Karpas-422 (cell line): ENCODE data around the gene ERVW-1. TPM values are rescaled to one million over a fixed set of nuclear protein-coding genes. Genes with fewer than 3 reads are reported as not detected.
"Not testable (repeated sequence)": the region's sequence is repeated elsewhere in the genome, so short reads cannot be mapped to it uniquely, and the experiment has no call there.

Experiments
- DNase-seq: peaks from one replicate; pipeline ENCODE4 v3.0.0-alpha.2; 2015
- H2AFZ ChIP-seq: fragments of 200-600 bp; sonication (generic); 2 replicates; pipeline ENCODE4 v1.6.1; 2014; ENCODE audit warnings: antibody characterized with exemption, low read length, mixed read lengths
- H3K27ac ChIP-seq: fragments of 200-600 bp; sonication (generic); 2 replicates; pipeline ENCODE4 v1.5.1; 2014; ENCODE audit warnings: mild to moderate bottlenecking, low read length, moderate library complexity
- H3K27me3 ChIP-seq: fragments of 200-600 bp; sonication (generic); 2 replicates; pipeline ENCODE4 v1.6.1; 2014; ENCODE audit warnings: low read length, mixed read lengths
- H3K36me3 ChIP-seq: fragments of 200-600 bp; sonication (generic); 2 replicates; pipeline ENCODE4 v1.6.1; 2014; ENCODE audit warnings: low read length, mixed read lengths; ENCODE audit not compliant: insufficient read depth
- H3K4me1 ChIP-seq: fragments of 200-600 bp; sonication (generic); 2 replicates; pipeline ENCODE4 v1.6.1; 2014; ENCODE audit warnings: mild to moderate bottlenecking, low read length, mixed read lengths
- H3K4me2 ChIP-seq: fragments of 200-600 bp; sonication (generic); 2 replicates; pipeline ENCODE4 v1.6.1; 2014; ENCODE audit warnings: low read length, low read depth, mild to moderate bottlenecking; ENCODE audit not compliant: poor library complexity, severe bottlenecking
- H3K4me3 ChIP-seq: fragments of 200-600 bp; sonication (generic); 2 replicates; pipeline ENCODE4 v1.5.1; 2014; ENCODE audit warnings: mild to moderate bottlenecking, antibody characterized with exemption, low read length, mixed read lengths
- H3K79me2 ChIP-seq: fragments of 200-600 bp; sonication (generic); 2 replicates; pipeline ENCODE4 v1.6.1; 2014; ENCODE audit warnings: mild to moderate bottlenecking, low read length, mixed read lengths
- H3K9ac ChIP-seq: fragments of 200-600 bp; sonication (generic); 2 replicates; pipeline ENCODE4 v1.6.0; 2014; ENCODE audit warnings: low read length
- H3K9me2 ChIP-seq: fragments of 200-600 bp; sonication (generic), shearing (Covaris generic); replicated peaks from 2 replicates; pipeline ENCODE4 v1.6.0; 2014; ENCODE audit warnings: mild to moderate bottlenecking, low read length, moderate library complexity; ENCODE audit not compliant: insufficient read depth
- H3K9me3 ChIP-seq: fragments of 300-700, 200-600 bp; sonication (generic); 2 replicates; pipeline ENCODE4 v1.6.1; 2014; ENCODE audit warnings: low read length, mixed read lengths
- H4K20me1 ChIP-seq: fragments of 200-600 bp; sonication (generic); 2 replicates; pipeline ENCODE4 v1.6.1; 2014; ENCODE audit warnings: mild to moderate bottlenecking, antibody characterized with exemption, low read length, low read depth; ENCODE audit not compliant: insufficient read depth
- total RNA-seq: library from RNA; depleted of rRNA; stranded (reverse); fragments of >200 nt; shearing (Covaris generic); gene quantifications from 2 replicates; pipeline ENCODE4 v1.2.3, GENCODE V29; 2014; ENCODE audit warnings: low replicate concordance

ERVW-1 gene
- total RNA-seq, 1 experiment from 2014 or later = not detected

GRCh38 chr7:92447345-92448204, 30.2 kb downstream of the ERVW-1 start, which contains the start of gene GATAD1:
TSS of gene GATAD1 (plus strand) at chr7:92447482. CDS start at chr7:92447730, 248 bp downstream.
- Histone ChIP-seq H3K9me2 (no peaks in the 10 kb centered on the region), H3K9ac (peak within 1 kb of the TSS; percentile 99), H3K79me2 (peaks cover 18% of the 10 kb centered on the region)

GRCh38 chr7:92446869-92447344, 30.8 kb downstream of the ERVW-1 start:
- H3K9ac ChIP-seq = peak overlapping the region; percentile 99
- peaks cover 18% of the 10 kb centered on the region for H3K79me2 ChIP-seq
- H2AFZ ChIP-seq = peak overlapping the region; percentile 91
- no peaks in the 10 kb centered on the region for H3K27me3 ChIP-seq
- DNase-seq = no peak
- H4K20me1 ChIP-seq = no peaks in the 10 kb centered on the region
- H3K4me1 ChIP-seq = peaks cover 18% of the 10 kb centered on the region
- no peaks in the 10 kb centered on the region for H3K9me2 ChIP-seq
- H3K4me3 ChIP-seq = peak overlapping the region; percentile 95
- peak overlapping the region; percentile 98 for H3K4me2 ChIP-seq
- H3K9me3 ChIP-seq = no peaks in the 10 kb centered on the region
- H3K36me3 ChIP-seq = peaks cover 17% of the 10 kb centered on the region
- no peak overlapping the region; the same call in 1 of the 2 replicates for H3K27ac ChIP-seq

More at GRCh38 chr7:92447345-92448204, 30.2 kb downstream of the ERVW-1 start, which contains the start of gene GATAD1:
- peaks cover 18% of the 10 kb centered on the region for H3K4me1 ChIP-seq
- H3K9me3 ChIP-seq = no peaks in the 10 kb centered on the region
- H3K27ac ChIP-seq = peak within 1 kb of the TSS; percentile 80
- H3K4me3 ChIP-seq = peak within 1 kb of the TSS; percentile 95
- H3K36me3 ChIP-seq = peaks cover 18% of the 10 kb centered on the region
- DNase-seq = peak; percentile 96
- peak within 1 kb of the TSS; percentile 91 for H2AFZ ChIP-seq
- peak within 1 kb of the TSS; percentile 98 for H3K4me2 ChIP-seq
- H4K20me1 ChIP-seq = no peaks in the 10 kb centered on the region
- no peaks in the 10 kb centered on the region for H3K27me3 ChIP-seq

GRCh38 chr7:92442720-92443119, 35.0 kb downstream of the ERVW-1 start:
- not testable (repeated sequence) for H3K4me2 ChIP-seq, H3K9ac ChIP-seq, DNase-seq, H2AFZ ChIP-seq, H3K36me3 ChIP-seq, H3K4me3 ChIP-seq, H4K20me1 ChIP-seq, H3K9me2 ChIP-seq, H3K79me2 ChIP-seq, H3K27me3 ChIP-seq, H3K27ac ChIP-seq, H3K9me3 ChIP-seq
- peaks cover 18% of the 10 kb centered on the region for H3K4me1 ChIP-seq

GRCh38 chr7:92437956-92438491, 39.7 kb downstream of the ERVW-1 start:
- no peak for DNase-seq
- H3K27me3 ChIP-seq = no peaks in the 10 kb centered on the region
- no peak overlapping the region for H3K9ac ChIP-seq
- H3K36me3 ChIP-seq = no peaks in the 10 kb centered on the region
- H3K4me3 ChIP-seq = no peak overlapping the region
- H3K79me2 ChIP-seq = no peaks in the 10 kb centered on the region
- no peaks in the 10 kb centered on the region for H3K9me2 ChIP-seq
- H2AFZ ChIP-seq = no peak overlapping the region
- no peaks in the 10 kb centered on the region for H4K20me1 ChIP-seq
- H3K4me2 ChIP-seq = no peak overlapping the region
- H3K27ac ChIP-seq = no peak overlapping the region
- no peaks in the 10 kb centered on the region for H3K9me3 ChIP-seq
- H3K4me1 ChIP-seq = peaks cover 10% of the 10 kb centered on the region

- H3K9me2 ChIP-seq = no peaks in the 10 kb centered on the region
- no peaks in the 10 kb centered on the region for H3K36me3 ChIP-seq
- H3K4me2 ChIP-seq = no peak overlapping the region
- peaks cover 10% of the 10 kb centered on the region for H3K4me1 ChIP-seq
- no peak overlapping the region for H2AFZ ChIP-seq
- H3K27me3 ChIP-seq = no peaks in the 10 kb centered on the region
- no peak overlapping the region for H3K4me3 ChIP-seq
- H4K20me1 ChIP-seq = no peaks in the 10 kb centered on the region
- no peak overlapping the region for H3K9ac ChIP-seq
- no peaks in the 10 kb centered on the region for H3K79me2 ChIP-seq
- no peak overlapping the region for H3K27ac ChIP-seq
- no peaks in the 10 kb centered on the region for H3K9me3 ChIP-seq
- DNase-seq = no peak
These were observed 40.9 kb downstream of the ERVW-1 start for GRCh38 chr7:92436612-92437445.

GRCh38 chr7:92435542-92435941, 42.2 kb downstream of the ERVW-1 start:
- H3K4me1 ChIP-seq = peaks cover 4% of the 10 kb centered on the region
- no peak overlapping the region for H3K9ac ChIP-seq
- no peaks in the 10 kb centered on the region for H3K79me2 ChIP-seq
- no peaks in the 10 kb centered on the region for H3K27me3 ChIP-seq
- H4K20me1 ChIP-seq = no peaks in the 10 kb centered on the region
- H3K9me3 ChIP-seq = no peaks in the 10 kb centered on the region
- DNase-seq = no peak
- H3K36me3 ChIP-seq = no peaks in the 10 kb centered on the region
- H3K9me2 ChIP-seq = no peaks in the 10 kb centered on the region
- H2AFZ ChIP-seq = no peak overlapping the region
- no peak overlapping the region for H3K4me3 ChIP-seq
- H3K4me2 ChIP-seq = no peak overlapping the region
- no peak overlapping the region for H3K27ac ChIP-seq

GRCh38 chr7:92433019-92433418, 44.7 kb downstream of the ERVW-1 start:
- Histone ChIP-seq H3K4me1 (peaks cover 6% of the 10 kb centered on the region; the same call in 1 of the 2 replicates), H3K4me2 (no peak overlapping the region), H2AFZ (no peak overlapping the region), H3K27ac (no peak overlapping the region), H3K27me3 (no peaks in the 10 kb centered on the region), H3K36me3 (no peaks in the 10 kb centered on the region), H3K9me3 (no peaks in the 10 kb centered on the region), H3K79me2 (no peaks in the 10 kb centered on the region), H3K9ac (no peak overlapping the region), H3K4me3 (no peak overlapping the region), H4K20me1 (no peaks in the 10 kb centered on the region), H3K9me2 (no peaks in the 10 kb centered on the region)
- DNase-seq = no peak
